NK-92 (cell line): ENCODE results near the gene SFXN5.
"Not testable (repeated sequence)": the region's sequence is repeated elsewhere in the genome, so short reads cannot be mapped to it uniquely, and the experiment has no call there.

ENCODE experiments used
- DNase-seq: peaks from one replicate; lab custom pipeline; 2025; ENCODE audit not compliant: unreplicated experiment; lab: John Stamatoyannopoulos, UW

The SFXN5 gene

GRCh38 chr2:73071360-73072128 is at the start of gene SFXN5:
SFXN5 (minus strand) TSS chr2:73071712; CDS start chr2:73071705, 7 bp downstream.
- peak; percentile 38 for DNase-seq

- DNase-seq = not testable (repeated sequence)
These were observed 48.2 kb upstream of the SFXN5 start for GRCh38 chr2:73119611-73120239.

GRCh38 chr2:73117441-73117840 is 45.9 kb upstream of the SFXN5 start:
- no peak for DNase-seq

GRCh38 chr2:73116182-73116960 is 44.9 kb upstream of the SFXN5 start:
- no peak for DNase-seq

- DNase-seq = no peak
These were observed 42.9 kb upstream of the SFXN5 start for GRCh38 chr2:73114273-73114867.

GRCh38 chr2:73112913-73113854 is 41.7 kb upstream of the SFXN5 start, which contains the start of gene RAB11FIP5:
RAB11FIP5 (minus strand) TSS chr2:73112948; CDS start chr2:73112777, 171 bp downstream.
- peak; percentile 3 for DNase-seq

GRCh38 chr2:73112026-73112912 is 40.8 kb upstream of the SFXN5 start:
- DNase-seq = no peak

- DNase-seq = no peak
These were observed 39.8 kb upstream of the SFXN5 start for GRCh38 chr2:73111073-73112025.

GRCh38 chr2:73110168-73111072 is 38.9 kb upstream of the SFXN5 start:
- no peak for DNase-seq

GRCh38 chr2:73109431-73110167 is 38.1 kb upstream of the SFXN5 start:
- DNase-seq = no peak

- no peak for DNase-seq
These were observed 35.9 kb upstream of the SFXN5 start for GRCh38 chr2:73107211-73107926.

GRCh38 chr2:73106791-73107190 is 35.3 kb upstream of the SFXN5 start:
- no peak for DNase-seq

- no peak for DNase-seq
These were observed 34.0 kb upstream of the SFXN5 start for GRCh38 chr2:73105511-73105971.

GRCh38 chr2:73104933-73105332 is 33.4 kb upstream of the SFXN5 start:
- DNase-seq = no peak

GRCh38 chr2:73103018-73103542 is 31.6 kb upstream of the SFXN5 start:
- DNase-seq = no peak
